Stimulated activated CD4-positive, alpha-beta T cell treated with anti-CD3 and anti-CD28 coated beads, Interleukin-15, amount 100 ng/mL, for 24 hours (primary cell): ENCODE results near the gene CPLX1.
"Not testable (repeated sequence)": the region's sequence is repeated elsewhere in the genome, so short reads cannot be mapped to it uniquely, and the experiment has no call there.

Experiments
- DNase-seq: peaks from one replicate; pipeline ENCODE4 v3.0.0-alpha.2; 2020

Gene CPLX1

GRCh38 chr4:791252-791897 lies 34.6 kb downstream of the CPLX1 start:
- DNase-seq = no peak

- no peak for DNase-seq
These were observed 35.5 kb downstream of the CPLX1 start for GRCh38 chr4:790466-790820.

- no peak for DNase-seq
These were observed 36.1 kb downstream of the CPLX1 start for GRCh38 chr4:789571-790465.

- no peak for DNase-seq
These were observed 37.2 kb downstream of the CPLX1 start for GRCh38 chr4:788636-789297.

- DNase-seq = no peak
These were observed 37.8 kb downstream of the CPLX1 start for GRCh38 chr4:788006-788635.

GRCh38 chr4:787561-787981 lies 38.4 kb downstream of the CPLX1 start:
- peak; percentile 21 for DNase-seq

GRCh38 chr4:786861-787300 lies 39.0 kb downstream of the CPLX1 start:
- DNase-seq = no peak

GRCh38 chr4:786074-786741 lies 39.7 kb downstream of the CPLX1 start:
- no peak for DNase-seq

GRCh38 chr4:785332-786073 lies 40.4 kb downstream of the CPLX1 start:
- DNase-seq = no peak

- DNase-seq = no peak
These were observed 41.3 kb downstream of the CPLX1 start for GRCh38 chr4:784401-785331.

GRCh38 chr4:781493-782216 lies 44.3 kb downstream of the CPLX1 start:
- DNase-seq = peak; percentile 99

- no peak for DNase-seq
These were observed 45.0 kb downstream of the CPLX1 start for GRCh38 chr4:780716-781492.

GRCh38 chr4:780255-780654 lies 45.7 kb downstream of the CPLX1 start:
- not testable (repeated sequence) for DNase-seq

GRCh38 chr4:779555-779954 lies 46.4 kb downstream of the CPLX1 start:
- no peak for DNase-seq

- no peak for DNase-seq
These were observed 48.2 kb downstream of the CPLX1 start for GRCh38 chr4:777520-778262.

- DNase-seq = no peak
These were observed 49.0 kb downstream of the CPLX1 start for GRCh38 chr4:776743-777441.

GRCh38 chr4:775485-775884 lies 50.4 kb downstream of the CPLX1 start:
- not testable (repeated sequence) for DNase-seq
